TTC549 (cell line): Measurements from ENCODE around the gene LYL1.

Experiments used
- FAIRE-seq: peaks from 2 replicates; lab custom pipeline; 2012; peaks lifted over from hg19 to GRCh38; lab: Jason Lieb, UNC

The LYL1 gene

DNA sequence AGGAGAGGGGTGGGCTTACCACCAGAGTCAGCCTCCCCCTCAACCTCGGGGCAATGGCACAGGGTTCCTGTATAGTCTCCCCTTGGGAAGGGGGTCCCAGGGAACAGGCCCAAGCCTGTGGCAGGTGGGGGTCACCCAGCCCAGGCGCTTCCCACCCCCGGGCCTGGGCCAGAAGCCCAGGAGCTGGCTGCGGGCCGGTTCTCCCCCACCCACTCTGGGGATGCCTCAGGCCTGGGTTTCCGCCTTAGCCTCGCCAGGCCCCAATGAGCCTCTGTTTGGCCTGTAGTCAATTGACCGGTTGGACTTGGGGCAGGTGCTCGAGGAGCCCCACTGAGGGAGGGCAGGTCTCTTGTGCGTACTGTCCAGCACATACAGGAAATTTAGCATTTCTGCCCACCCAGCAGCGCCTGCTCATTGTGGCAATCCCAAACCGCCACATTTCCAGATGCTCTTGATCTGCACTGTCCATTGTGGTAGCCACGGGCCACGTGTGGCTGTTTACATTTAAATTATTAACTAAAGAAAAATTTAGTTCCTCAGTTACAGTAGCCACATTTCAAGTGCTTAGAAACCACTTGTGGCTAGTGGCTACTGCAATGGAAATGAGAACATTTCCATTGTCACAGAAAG lies 9.9 kb downstream of the LYL1 start:
- FAIRE-seq: no peak

DNA sequence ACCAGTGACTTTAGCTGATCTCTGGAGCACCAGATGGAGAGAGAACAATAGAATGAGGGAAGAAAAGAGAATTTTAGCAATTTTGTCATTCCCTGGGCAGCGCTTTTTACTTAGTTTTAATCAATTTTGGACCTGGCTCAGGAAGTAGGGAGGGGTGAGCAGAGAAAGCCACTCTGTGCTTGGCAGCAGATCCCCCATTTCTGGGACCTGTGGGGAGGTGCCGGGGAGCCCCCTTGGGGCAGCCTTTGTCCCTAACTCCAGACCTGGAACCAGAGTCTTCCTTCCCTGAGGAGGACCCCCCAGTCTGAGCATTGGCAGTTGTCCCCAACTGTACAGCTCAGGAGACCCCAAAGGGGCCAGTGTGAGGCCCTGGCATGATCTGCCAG lies 10.5 kb downstream of the LYL1 start:
- FAIRE-seq: no peak

DNA sequence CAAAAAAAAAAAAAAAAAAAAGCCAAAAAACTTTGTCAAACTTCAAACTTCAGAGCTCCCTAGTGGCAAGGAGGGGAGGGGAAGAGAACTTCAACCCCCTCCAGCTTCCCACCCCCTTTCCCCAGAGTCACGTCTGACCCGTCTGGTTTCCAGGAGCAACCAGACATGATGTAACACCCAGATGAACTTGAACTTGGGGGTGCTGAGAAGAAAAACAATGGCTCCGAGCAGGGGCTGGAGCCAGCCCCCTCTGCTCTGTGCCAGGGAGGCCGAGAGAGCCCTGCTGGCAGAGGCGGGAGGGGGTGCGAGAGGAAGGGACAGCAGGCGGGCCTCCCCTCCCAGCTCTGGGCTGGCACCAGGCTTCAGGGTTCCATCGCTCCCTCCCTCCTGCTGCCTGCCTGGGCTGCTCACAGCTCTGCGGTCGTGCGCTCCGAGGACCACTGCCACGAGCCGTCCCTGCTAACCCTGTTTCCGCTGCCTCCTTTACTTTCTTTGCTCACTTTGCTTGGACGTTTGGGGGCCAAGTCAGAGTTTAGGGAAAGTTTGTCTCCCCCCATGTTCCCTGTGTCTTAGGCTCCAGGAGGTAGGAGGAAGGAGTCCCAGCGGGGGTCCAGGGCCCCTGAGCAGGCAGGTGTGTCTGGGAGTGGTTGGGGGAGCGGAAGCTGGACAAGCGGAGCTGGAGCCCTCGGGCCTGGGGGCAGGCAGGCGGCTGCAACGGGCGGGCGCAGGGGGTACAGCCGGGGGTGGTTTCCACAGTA lies 11.1 kb downstream of the LYL1 start:
- FAIRE-seq: no peak

DNA sequence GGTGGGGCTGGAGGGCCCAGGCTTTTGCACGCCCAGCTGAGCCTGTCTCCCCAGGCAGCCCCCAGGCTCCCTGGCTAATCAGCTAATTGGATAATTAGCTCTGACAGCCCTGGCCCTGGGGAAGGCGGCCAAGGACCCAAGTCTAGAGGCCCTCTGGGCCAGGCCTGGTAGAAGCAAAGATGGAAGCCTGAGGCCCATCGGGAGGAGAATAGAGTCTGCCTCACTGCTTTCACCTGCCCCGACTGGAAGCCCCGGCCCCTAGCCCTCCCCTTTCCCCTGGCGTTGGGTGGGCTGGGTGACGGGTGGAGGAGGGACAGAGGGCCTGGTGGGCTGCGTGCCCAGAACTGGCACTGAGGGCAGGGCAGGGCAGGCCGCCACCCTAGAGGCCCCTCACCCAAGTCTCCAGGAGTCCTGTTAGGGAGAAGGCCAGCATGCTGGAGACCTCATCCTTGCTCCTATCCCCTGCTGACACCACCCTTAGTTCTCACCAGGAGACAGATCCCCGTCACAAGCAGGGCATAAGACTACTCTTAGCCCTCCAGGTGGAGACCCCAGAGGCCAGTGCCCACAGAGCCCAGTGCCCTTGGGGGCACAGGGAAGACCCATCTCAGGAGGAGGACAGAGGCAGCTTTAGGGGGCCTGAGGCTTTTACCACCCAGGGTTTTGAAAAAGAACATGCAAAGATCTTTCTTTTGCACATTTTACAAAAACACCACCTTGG lies 12.0 kb downstream of the LYL1 start:
- FAIRE-seq: no peak

DNA sequence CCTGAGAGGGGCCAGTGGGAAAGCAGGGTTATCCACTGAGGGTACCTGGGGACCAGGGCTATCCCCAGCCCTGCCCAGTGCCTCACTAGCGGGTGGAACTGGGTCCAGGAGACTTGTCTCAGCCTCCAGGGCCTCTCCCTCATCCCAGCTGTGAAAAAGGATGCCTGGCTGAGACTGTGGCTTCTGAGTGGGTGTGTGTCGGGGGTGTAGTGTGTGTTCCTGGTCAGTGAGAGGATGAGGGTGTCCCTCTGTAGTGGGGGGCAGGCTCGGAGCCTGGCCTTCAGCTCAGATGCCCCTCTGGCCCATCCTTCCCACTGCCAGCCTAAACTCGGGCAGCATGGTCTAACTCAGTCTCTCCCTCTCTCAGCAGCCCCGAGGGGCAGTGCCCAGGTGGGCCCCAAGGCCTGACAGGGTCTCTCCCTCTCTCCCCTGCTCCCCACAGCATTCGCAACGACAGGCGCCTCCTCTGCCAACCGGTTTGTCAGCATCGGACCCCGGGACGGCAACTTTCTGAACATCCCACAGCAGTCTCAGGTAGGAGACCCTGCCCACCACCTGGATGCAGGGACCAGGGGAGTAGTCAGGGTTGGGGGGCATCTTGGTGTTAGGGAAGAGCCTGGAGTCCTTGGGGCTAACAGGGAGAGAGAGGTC lies 12.7 kb downstream of the LYL1 start:
- no peak for FAIRE-seq

DNA sequence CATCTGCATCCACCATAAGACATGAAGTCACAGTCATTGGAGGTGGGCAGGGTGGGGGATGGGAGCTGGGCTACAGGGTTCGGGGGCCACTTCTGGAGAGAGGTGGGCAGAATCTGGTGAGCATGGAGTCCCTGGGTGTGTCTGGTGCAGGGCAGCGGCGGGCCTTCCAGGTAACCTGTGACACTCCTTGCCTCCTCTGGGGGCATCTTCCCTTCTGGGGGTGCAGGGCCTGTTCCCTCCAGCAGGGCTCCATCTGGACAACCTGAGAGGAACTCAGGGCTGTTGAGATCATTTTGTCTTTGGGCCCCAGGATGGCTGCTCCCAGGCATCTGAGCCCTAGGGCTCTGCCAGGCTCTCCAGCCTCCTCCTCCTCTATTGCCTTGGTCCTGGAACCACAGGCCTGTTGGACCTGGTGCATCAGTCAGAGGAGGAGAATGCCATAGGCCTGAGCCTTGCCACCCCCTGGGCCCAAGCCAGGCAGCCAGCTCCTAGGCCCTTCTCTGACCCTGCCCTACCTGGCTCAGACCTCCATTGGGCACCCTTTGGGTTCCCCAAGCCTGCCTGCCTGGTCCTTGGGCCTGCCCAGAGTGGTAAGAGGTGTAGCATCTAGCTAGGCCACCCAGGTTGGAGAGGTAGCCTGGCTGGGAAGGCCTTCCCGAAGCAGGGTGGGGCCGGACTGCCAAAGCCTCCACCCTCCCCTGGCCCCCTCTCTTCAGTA lies 13.4 kb downstream of the LYL1 start:
- no peak for FAIRE-seq

DNA sequence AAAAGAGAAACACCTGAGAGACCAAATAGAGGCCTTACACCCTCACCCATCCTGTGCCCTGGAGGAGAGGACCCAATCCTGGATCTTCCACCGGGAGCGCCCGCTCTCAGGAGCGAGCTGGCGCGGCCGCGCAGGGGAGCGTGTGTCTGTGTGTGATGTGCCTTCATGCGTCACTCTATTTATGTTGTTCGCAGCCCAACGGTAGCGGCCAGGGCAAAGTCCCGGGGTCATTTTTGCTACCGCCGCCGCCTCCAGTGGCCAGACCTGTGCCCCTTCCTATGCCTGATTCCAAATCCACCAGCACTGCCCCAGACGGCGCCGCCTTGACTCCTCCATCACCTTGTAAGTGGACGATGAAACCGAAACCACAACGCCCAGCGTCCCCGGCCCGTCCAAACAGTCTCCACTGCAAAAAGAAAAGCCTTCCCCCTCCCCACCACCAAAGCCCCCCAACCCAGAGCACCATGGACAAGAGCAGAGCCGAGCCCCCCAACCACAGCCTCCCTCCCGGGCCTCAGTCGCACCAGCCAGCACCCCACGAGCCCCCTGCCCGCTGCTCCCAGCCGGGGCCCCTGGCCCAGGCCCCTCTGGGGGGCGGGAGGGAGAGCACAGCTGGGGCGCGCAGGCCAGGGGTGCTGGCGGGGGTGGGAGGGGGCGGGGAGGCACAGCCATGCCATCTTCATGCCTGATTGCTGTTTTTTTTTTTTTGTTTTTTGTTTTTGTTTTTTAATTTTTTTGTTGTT lies 14.7 kb downstream of the LYL1 start:
- no peak for FAIRE-seq

DNA sequence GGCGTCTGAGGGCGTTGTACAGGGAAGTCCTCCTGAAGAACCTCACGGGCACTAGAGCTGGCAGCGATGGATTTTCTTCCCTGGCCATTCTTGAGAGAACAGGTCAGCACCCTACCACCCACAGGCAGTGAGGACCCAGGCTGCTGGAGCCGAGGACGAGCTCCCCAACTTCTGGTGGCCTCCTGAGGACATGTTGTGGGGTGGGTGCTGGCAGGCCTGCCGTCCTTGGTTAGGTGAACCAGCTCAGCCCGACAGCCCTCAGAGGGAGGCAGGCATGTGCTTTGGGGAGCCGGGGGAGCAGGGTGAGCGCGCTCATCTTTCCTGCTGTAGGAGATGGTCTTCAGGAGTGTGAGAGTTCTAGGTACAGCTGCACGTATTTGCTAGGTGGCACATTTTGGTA lies 15.4 kb downstream of the LYL1 start:
- no peak for FAIRE-seq

DNA sequence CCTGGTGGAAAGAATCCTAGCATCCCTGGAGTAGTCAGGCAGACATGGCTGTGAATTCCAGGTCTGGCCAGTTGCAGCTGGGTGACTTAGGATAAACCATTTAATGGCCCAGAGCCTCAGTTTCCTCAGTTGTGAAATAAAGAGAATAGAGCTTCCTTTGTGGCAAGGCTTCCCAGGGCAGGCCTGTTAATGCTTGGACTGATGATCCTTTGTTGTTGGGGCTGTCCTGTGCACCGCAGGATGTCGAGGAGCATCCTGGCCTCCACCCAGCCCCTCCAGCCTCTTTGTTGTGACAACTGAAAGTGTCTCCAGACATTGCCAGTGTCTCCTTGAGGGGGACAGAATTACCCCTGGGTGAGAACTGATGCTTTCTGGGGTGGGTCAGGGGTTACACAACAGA lies 16.3 kb downstream of the LYL1 start:
- no peak for FAIRE-seq

DNA sequence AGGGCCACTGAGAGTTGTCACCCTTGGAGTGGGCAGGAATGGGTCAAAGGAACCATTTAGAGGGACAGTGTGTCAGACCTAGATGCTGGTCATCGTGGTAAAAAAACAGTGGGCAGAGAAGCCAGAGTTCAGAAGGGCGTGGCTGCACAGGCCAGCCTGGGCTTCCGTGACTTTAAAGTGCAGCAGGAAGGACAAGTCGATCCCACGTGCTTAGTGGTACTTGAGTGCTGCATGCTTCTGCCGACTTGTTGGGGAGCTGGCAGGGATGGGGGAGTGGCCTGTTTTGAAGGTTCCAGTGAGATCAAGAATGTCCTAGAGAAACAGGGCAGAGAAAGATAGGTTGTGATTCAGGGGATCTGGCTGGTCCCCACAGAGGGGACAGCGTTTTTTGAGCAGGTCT lies 17.0 kb downstream of the LYL1 start:
- FAIRE-seq: no peak

DNA sequence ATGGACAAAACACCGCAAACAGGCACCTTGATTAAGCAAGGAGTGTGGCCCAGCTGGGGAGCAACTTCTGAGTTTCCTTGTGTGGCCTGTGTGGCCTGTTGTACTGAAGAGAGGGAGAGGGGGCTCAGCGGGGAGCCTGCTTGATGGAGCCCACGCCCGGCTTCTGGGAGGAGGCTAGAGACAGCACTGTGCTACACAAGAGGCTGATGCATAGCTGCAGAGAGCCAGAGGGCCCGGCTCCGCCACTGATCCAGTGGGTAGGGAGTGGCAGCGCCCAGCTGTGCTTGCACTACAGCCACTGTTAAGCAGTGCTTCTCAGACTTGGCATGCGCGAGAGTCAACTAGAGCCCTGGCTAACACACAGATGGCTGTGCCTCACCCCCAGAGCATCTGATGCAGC lies 19.0 kb downstream of the LYL1 start:
- no peak for FAIRE-seq

DNA sequence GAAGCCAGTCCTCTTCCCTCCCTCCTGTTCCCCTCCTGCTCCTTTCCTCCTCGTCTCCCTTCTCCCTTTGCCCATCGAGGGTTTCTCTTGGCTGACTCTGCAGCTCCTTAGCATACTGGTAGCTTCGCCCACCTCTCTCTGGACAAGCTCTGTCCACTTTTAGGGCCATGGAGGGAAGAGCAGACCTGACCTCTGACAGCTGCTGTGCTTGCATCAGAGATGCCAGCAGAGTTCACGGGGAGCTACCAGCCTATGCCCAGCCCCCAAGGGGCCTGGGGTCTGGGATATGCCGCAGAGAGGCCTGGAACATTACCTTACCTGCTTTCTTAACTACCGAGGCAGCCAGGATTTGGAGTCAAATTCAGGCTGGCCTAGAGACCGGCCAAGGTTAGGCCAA lies 19.7 kb downstream of the LYL1 start:
- FAIRE-seq: no peak

DNA sequence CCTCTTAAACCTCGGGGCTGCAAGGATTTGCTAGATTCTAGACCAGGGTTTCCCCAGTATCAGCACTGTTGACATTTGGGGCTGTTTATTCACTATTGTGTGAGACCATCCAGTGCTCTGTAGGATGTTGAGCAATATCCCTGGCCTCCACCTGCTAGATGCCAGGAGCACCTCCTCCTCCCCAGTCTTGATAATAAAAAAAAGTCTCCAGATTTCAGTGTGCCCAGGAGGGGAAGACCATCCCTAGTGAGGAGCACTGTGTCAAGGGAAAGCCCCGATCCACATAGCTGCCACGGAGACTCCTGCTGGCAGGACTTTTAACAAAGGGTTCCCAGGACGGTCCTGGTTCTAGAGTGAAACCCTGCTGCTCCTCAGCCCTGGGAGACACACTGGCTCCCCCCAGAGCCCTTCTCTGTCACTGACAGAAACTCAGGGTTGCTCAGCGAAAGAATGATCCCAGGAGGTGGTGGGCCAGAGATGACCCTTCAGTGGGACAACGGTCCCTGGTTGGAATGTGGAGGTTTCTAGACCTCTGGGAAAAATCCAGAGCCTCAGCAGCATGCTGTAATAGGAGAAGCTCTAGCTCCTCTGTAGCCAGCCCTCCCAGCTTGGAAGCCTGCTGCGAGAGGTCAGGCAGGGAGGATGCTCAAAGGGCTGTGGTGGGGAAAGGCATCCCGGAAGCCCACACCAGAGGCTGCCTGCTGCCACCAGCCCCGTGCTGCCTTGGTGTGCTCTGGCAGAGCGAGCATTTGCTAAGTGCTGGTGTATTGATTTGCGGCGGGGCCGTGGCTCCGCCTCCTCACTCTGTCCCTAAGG lies 20.3 kb downstream of the LYL1 start:
- FAIRE-seq: no peak

DNA sequence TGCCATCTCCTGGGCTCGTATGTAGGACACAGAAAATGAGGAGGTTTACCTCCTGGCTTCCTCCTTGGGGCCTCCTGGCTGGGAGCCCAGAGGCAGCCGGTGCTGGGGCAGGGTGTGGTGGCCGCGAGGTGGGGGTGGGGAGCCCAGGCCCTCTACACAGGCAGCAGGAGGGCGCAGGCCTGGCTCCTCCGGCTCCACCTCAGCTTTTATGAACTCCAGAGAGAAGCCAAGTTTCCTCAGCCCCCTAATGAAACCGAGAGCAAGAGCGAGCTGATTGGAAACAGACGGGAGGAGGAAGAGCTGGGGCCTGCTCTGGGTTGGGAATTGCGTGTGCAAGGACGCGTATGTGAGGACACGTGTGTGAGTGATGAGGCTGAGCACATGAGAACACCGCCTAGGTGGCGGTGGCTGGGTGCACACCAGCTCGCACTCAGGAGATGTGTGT lies 23.1 kb downstream of the LYL1 start:
- FAIRE-seq: no peak

DNA sequence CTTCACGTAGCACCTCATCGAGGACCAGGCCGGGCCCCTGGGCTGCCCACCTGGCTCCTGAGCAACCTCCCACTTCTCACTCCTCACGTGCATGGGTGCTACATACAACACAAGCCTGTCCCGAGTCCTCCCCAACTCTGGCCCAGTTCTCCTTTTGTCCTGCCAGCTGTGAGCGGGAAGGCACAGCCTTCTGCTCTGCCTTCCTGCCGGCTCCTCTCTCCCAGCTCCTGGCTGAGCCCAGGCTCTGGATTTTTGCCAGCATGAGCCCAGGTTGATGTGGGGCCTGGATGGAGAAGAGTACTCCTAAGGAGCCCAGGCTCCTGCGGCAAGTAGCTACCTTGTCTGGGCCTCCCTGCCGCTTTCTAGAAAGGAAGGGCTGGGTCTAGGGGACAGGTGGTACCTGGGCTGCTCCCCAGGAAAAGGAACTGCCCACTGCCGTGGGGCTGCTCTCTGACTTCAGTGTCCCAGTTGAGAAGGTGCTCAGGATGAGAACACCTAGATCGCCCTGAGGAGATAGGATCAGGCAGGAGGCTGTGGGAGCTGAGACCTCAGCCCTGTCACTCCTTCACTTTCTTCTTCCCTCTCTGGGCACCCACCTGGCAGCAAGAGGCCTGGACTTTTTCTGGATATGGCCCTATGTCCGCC lies 23.6 kb downstream of the LYL1 start:
- FAIRE-seq: no peak

DNA sequence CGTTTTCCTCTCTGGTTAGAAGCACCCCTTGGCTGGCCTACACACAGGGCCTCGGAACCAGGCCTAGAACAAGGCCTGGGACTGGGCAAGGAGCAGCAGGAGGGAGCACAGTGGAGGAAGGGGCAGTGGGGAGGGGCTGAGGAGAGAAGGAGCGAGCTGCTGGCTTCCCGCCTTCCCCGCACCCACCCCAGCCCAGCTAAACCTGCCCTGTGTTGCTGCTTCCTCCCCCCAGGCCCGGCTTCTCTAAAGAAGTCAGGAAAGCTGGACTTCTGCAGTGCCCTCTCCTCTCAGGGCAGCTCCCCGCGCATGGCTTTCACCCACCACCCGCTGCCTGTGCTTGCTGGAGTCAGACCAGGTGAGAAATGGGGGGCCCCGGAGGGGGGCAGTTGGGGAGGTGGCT lies 24.3 kb downstream of the LYL1 start:
- no peak for FAIRE-seq

DNA sequence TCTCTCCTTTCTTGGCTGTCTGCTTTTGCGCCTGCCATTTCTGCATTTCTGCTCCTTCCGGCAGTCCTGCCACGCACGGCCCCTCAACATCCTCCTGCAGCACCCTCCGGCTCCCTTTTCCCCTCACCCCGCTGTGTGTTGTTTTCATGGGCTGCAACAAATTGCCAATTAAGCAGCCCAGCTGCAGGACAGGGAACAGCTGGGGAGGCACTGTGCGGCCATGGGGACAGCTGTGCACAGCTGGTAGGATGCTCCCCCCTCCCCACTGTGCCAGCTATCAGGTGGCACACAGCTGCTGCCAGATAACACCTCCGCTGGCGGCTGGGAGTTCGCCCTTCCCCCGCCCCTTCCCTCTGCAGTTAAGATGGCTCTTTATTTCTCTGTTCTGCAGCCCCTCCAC lies 25.4 kb downstream of the LYL1 start:
- FAIRE-seq: no peak

DNA sequence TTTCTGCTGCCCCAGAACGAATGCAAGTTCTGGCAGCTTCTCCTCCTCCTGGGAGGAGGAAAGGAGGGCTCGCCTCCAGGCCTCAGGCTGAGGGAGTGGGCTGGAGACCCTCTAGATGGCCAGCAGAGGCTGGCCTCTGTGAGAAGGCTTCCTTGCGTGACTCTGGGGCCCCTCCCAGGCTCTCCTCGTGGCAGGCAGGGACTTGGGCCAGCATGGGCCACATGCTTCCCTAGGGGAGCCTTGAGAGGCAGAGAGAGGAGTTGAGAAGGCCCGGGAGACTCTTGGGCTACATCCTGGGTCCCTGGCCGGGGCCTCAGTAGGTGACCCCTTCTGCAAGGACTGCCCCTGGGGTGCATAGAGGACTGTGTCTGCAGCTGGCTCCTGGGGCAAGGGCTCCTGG lies 25.9 kb downstream of the LYL1 start:
- no peak for FAIRE-seq

DNA sequence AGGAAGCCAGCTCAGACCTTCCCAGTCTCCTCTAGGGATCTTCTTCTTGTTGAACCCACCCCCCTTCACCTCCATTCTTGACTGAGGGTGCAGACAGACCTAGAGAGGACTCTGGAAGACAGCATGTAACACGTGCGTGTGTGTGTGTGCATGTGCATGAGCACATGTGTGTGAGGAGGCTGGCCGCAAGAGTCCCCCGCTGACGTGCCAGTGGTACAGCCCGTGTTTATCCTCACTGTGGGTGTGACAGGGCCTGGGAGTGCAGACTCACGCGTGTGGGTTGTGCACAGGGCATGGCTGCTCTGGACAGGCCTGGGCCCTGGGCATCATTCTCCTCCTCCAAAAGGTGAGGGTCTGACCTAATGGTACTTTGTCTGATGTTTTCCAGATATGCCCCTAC lies 26.3 kb downstream of the LYL1 start:
- FAIRE-seq: no peak

DNA sequence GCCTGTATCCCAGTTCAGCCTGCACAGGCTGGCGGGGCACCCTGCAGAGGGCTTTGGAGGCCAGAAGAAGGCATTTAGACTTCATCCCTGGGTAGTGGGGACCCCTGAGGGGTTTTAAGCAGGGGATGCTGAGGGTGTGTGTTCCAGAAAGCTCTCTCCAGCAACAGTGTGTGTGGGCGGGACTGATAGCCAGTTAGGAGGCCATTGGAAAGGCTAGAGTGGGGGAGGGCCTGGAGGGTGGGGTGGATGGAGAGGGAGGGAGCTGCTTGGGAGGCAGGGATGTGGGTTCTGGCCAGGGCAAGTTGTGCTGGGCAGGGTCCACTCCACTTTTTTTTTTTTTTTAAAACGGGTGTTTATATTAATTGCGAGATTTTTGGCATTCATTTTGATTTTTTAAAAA lies 28.3 kb downstream of the LYL1 start:
- FAIRE-seq: no peak
